Measurements from ENCODE around the gene CDK14. TPM values are rescaled to one million over a fixed set of nuclear protein-coding genes. Genes with fewer than 3 reads are reported as not detected.
A peak's percentile ranks its signal among the peaks of the same experiment; 100 is the strongest.

CDK14 gene
- total RNA-seq (167 and 174 TPM in 2 replicates), polyA plus RNA-seq (42.1 and 45.5 TPM in 2 replicates), polyA minus RNA-seq (136 and 141 TPM in 2 replicates)
- 188 TPM for total RNA-seq (2013)

DNA sequence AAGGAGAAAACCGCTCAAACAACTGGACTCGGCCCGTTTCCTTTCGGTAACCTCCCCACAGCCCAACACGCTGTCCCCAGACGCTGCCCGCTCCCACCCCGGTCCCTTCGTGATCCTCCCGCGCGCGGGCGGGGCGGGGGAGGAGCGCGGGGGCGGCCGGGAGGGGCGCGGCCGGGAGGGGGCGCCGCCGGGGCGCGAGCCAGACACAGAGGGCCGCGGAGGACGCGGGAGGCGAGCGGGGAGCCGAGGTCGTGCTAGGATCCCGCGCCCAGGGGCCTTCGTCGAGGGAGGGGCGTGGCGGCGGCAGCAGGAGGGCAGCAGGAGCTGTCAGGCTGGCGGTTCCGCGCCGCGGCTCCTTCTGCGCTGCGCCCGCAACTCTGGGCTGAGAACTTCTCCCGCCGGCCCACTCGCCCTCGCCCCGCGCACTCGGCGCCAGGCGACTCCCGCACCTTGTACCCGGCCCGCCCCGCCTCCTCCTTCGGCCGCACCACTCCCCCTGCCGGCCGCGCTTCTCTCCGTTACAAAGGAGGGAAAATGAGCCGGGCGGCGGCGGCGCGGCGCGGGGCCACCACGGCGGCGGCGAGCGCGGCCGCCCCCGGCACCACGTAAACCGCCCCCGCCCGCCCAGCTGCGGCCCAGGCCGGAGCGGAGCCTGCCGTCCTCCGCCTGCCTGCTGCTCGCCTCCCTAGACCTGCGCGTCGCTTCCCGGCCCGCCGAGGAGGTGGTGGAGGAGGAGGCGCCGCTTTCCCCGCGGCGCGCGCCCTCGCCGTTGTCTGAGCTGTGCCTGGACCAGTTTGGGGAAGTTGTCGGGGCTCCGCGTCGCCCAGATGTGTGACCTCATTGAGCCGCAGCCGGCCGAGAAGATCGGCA is at the start of gene CDK14:
CDK14 (plus strand) TSS at position 521 of the 870 bp plus-strand sequence; CDS start at position 828, 307 bp downstream.
- no peak for TF ChIP-seq EZH2 (IDR thresholded peaks at IDR 0.05; ENCODE audit: borderline replicate concordance, insufficient read depth, low read depth, low read length, poor library complexity, severe bottlenecking)
- peak; percentile 71 for TF ChIP-seq CTCF (IDR thresholded peaks at IDR 0.05)
- CTCF ChIA-PET = interaction anchor here (0.5 to 6.2 kb wide), 17 partner anchors 8 to 438 kb away, joined by 3 to 53 read pairs (median 3); no protein-coding TSS in a partner anchor
- intact Hi-C loops (cut with micrococcal nuclease) = loop anchor here (1.0 to 10.0 kb wide), 6 partner anchors 33 to 351 kb away; partner anchors contain the start of genes CFAP69 and CLDN12
- POLR2A ChIA-PET = interaction anchor here (0.6 to 0.7 kb wide), 2 partner anchors 14 to 113 kb away, joined by 3 read pairs; no protein-coding TSS in a partner anchor
- Mint-ChIP-seq H3K27ac (peak within 1 kb of the TSS; percentile 99), H3K4me3 (peak within 1 kb of the TSS; percentile 100), H3K27me3 (no peaks in the 10 kb centered on the region), H3K9me3 (ENCODE audit: insufficient read depth) (no peaks in the 10 kb centered on the region), H3K4me1 (peaks cover 58% of the 10 kb centered on the region)
- Histone ChIP-seq H3K27ac (ENCODE audit: low read length in 2 of 2) (peak within 1 kb of the TSS; percentile 79 to 93), H2AFZ (ENCODE audit: insufficient read depth, low read depth, low read length, poor library complexity, severe bottlenecking) (peak within 1 kb of the TSS; percentile 79), H3K27me3 (replicated peaks in 1 of 4; ENCODE audit: control extremely low read depth in 1 of 4, control insufficient read depth in 3 of 4, insufficient read depth in 4 of 4, low read length in 3 of 4) (no peaks in the 10 kb centered on the region), H3K9me3 (ENCODE audit: control extremely low read depth in 1 of 3, control insufficient read depth in 2 of 3, insufficient read depth in 1 of 3, low read length in 2 of 3) (no peaks in the 10 kb centered on the region), H3K9ac (ENCODE audit: low read length) (peak within 1 kb of the TSS; percentile 96), H3K36me3 (replicated peaks in 1 of 2; ENCODE audit: control extremely low read depth in 1 of 2, control insufficient read depth in 1 of 2, extremely low read depth in 1 of 2, insufficient read depth in 2 of 2, low read length in 1 of 2) (no peaks in the 10 kb centered on the region), H3K4me1 (ENCODE audit: control insufficient read depth in 2 of 2, insufficient read depth in 2 of 2, low read length in 2 of 2) (peaks cover 40 to 45% of the 10 kb centered on the region in 2 donors), H3K4me2 (replicated peaks; ENCODE audit: low read depth, low read length, poor library complexity, severe bottlenecking) (peak within 1 kb of the TSS; percentile 81), H3K79me2 (ENCODE audit: control insufficient read depth, insufficient read depth, low read length) (peaks cover 32% of the 10 kb centered on the region), H4K20me1 (ENCODE audit: control insufficient read depth, insufficient read depth, low read length, poor library complexity, severe bottlenecking) (no peaks in the 10 kb centered on the region), H3K4me3 (ENCODE audit: control extremely low read depth in 1 of 5, extremely low read depth in 1 of 5, insufficient read depth in 1 of 5, low read depth in 2 of 5, low read length in 4 of 5) (peak within 1 kb of the TSS; percentile 72 to 91 (median 84))
- WGBS (ENCODE audit: insufficient coverage) = under 1% methylated on average over 109 of the region's 118 CpGs
- peak; percentile 93 for DNase-seq
- peak; percentile 68 for ATAC-seq (ENCODE audit: low read depth)
